Measurements from ENCODE around the gene CWC25. TPM values are rescaled to one million over a fixed set of nuclear protein-coding genes. Genes with fewer than 3 reads are reported as not detected.

CWC25 gene
- total and polyA plus RNA-seq, 2 of the 13 experiments (the other 11 are each of a cell fraction or from before 2014, with no cell fraction given) = 15.6 to 22.7 TPM

- TF ChIP-seq ZBTB3 (CRISPR knock-in tag; IDR thresholded peaks at IDR 0.05; ENCODE audit: borderline replicate concordance, low read depth) (no peak; the same call in 1 of the 2 replicates), KDM5A (IDR thresholded peaks at IDR 0.05; ENCODE audit: borderline replicate concordance, low read length) (peak; percentile 66; the same call in 1 of the 2 replicates), NFKB2 (CRISPR knock-in tag; IDR thresholded peaks at IDR 0.05; ENCODE audit: borderline replicate concordance) (peak; percentile 53; the same call in 1 of the 2 replicates), ZNF709 (CRISPR knock-in tag; IDR thresholded peaks at IDR 0.05) (no peak), ARNTL (CRISPR knock-in tag; IDR thresholded peaks at IDR 0.05) (peak; percentile 73; the same call in 1 of the 2 replicates), U2AF2 (IDR thresholded peaks at IDR 0.05; ENCODE audit: low read depth, low read length) (no peak), ZNF44 (CRISPR knock-in tag; IDR thresholded peaks at IDR 0.05) (peak; percentile 60; the same call in 1 of the 2 replicates), NCOA1 (CRISPR knock-in tag; IDR thresholded peaks at IDR 0.05) (peak; percentile 19; the same call in 1 of the 2 replicates), JARID2 (CRISPR knock-in tag; IDR thresholded peaks at IDR 0.05; ENCODE audit: insufficient replicate concordance) (no peak), ZNF350 (CRISPR knock-in tag; IDR thresholded peaks at IDR 0.05; ENCODE audit: borderline replicate concordance, low read depth) (peak; percentile 87), ZNF333 (CRISPR knock-in tag; IDR thresholded peaks at IDR 0.05; ENCODE audit: borderline replicate concordance) (no peak), ZNF777 (CRISPR knock-in tag; IDR thresholded peaks at IDR 0.05) (no peak), HNRNPUL1 (IDR thresholded peaks at IDR 0.05; ENCODE audit: low read depth, low read length) (no peak), CSRNP1 (CRISPR knock-in tag; IDR thresholded peaks at IDR 0.05) (peak; percentile 49; the same call in 1 of the 2 replicates), ZMAT3 (CRISPR knock-in tag; conservative IDR thresholded peaks at IDR 0.05) (peak; percentile 72), ZNF143 (CRISPR knock-in tag; IDR thresholded peaks at IDR 0.05) (peak; percentile 67), NR3C1 (CRISPR knock-in tag; IDR thresholded peaks at IDR 0.05) (no peak), RFX1 (IDR thresholded peaks at IDR 0.05) (no peak), ZFP36L1 (CRISPR knock-in tag; IDR thresholded peaks at IDR 0.05) (peak; percentile 58; the same call in 1 of the 2 replicates), HNRNPL (IDR thresholded peaks at IDR 0.05; ENCODE audit: low read depth, low read length) (peak; percentile 94), ZNF225 (CRISPR knock-in tag; IDR thresholded peaks at IDR 0.05) (no peak)
- TF ChIP-seq, protein P1, sequence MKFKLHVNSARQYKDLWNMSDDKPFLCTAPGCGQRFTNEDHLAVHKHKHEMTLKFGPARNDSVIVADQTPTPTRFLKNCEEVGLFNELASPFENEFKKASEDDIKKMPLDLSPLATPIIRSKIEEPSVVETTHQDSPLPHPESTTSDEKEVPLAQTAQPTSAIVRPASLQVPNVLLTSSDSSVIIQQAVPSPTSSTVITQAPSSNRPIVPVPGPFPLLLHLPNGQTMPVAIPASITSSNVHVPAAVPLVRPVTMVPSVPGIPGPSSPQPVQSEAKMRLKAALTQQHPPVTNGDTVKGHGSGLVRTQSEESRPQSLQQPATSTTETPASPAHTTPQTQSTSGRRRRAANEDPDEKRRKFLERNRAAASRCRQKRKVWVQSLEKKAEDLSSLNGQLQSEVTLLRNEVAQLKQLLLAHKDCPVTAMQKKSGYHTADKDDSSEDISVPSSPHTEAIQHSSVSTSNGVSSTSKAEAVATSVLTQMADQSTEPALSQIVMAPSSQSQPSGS (CRISPR knock-in tag; IDR thresholded peaks at IDR 0.05) = peak; percentile 71; the same call in 1 of the 2 replicates
Observed at GRCh38 chr17:38871247-38872015, 46.3 kb upstream of the CWC25 start (continued).

Data from HepG2 (cell line).